GM12873 (cell line): ENCODE results near the gene KCNS1.

Experiments
- CTCF ChIP-seq: IDR thresholded peaks from 2 replicates; pipeline ENCODE4 v1.5.1; 2012; ENCODE audit warnings: low read depth, mild to moderate bottlenecking, moderate library complexity, low read length, control low read depth; ENCODE audit not compliant: insufficient read depth; ENCODE audit errors: missing control alignments

KCNS1 gene

GRCh38 chr20:45061244-45061643 is 39.7 kb downstream of the KCNS1 start:
- no peak for TF ChIP-seq CTCF

GRCh38 chr20:45060294-45060693 is 40.6 kb downstream of the KCNS1 start:
- TF ChIP-seq CTCF = no peak

- no peak for TF ChIP-seq CTCF
These were observed 41.8 kb downstream of the KCNS1 start for GRCh38 chr20:45059022-45059728.

GRCh38 chr20:45058168-45058850 is 42.6 kb downstream of the KCNS1 start:
- no peak for TF ChIP-seq CTCF

- TF ChIP-seq CTCF = no peak
These were observed 44.3 kb downstream of the KCNS1 start for GRCh38 chr20:45056473-45057173.

- no peak for TF ChIP-seq CTCF
These were observed 45.9 kb downstream of the KCNS1 start for GRCh38 chr20:45055056-45055455.
